Heart right ventricle (tissue), 16 donors: Measurements from ENCODE around the gene ZNF330. TPM values are rescaled to one million over a fixed set of nuclear protein-coding genes. Genes with fewer than 3 reads are reported as not detected.

Experiments
- ATAC-seq, 8 donors: fragments of 200-7000 bp; cut with Tn5 transposase; one replicate each; pipeline ENCODE4 v1.9.1; 2020; ENCODE audit warnings: mild to moderate bottlenecking in 8 of 8, moderate library complexity in 8 of 8, moderate number of reproducible peaks in 1 of 8
- DNase-seq, 2 donors: peaks; one replicate each; pipeline ENCODE4 v3.0.0-alpha.2; 2020
- H3K27ac ChIP-seq, 10 donors: fragments of 200-600 bp; sonication (generic) in 2 of 10; one replicate each; pipeline versions ENCODE4 v1.5.0 to v1.8.0; 2020 to 2022; ENCODE audit warnings: mild to moderate bottlenecking in 3 of 10
- H3K27me3 ChIP-seq, 7 donors: fragments of 200-600 bp; one replicate each; pipeline ENCODE4 v1.8.0; 2021 to 2022; ENCODE audit warnings: mild to moderate bottlenecking in 2 of 7
- H3K36me3 ChIP-seq, 9 donors: fragments of 200-600 bp; sonication (generic) in 1 of 9; one replicate each; pipeline versions ENCODE4 v1.5.0 to v1.8.0; 2020 to 2022; ENCODE audit warnings: mild to moderate bottlenecking in 2 of 9
- H3K4me1 ChIP-seq, 9 donors: fragments of 200-600 bp; sonication (generic) in 1 of 9; one replicate each; pipeline versions ENCODE4 v1.5.0 to v1.8.0; 2020 to 2022; ENCODE audit warnings: mild to moderate bottlenecking in 4 of 9
- H3K4me3 ChIP-seq, 10 donors: fragments of 200-600 bp; sonication (generic) in 2 of 10; one replicate each; pipeline versions ENCODE4 v1.5.0 to v1.8.0; 2020 to 2022; ENCODE audit warnings: mild to moderate bottlenecking in 7 of 10, moderate library complexity in 2 of 10
- H3K9me3 ChIP-seq, 11 donors: fragments of 200-600 bp in 10 of 11; sonication (generic) in 2 of 11; one replicate each; pipeline versions ENCODE4 v1.5.0 to v1.8.0; 2013 to 2022; ENCODE audit warnings: mild to moderate bottlenecking in 2 of 11, control low read depth in 1 of 11, moderate library complexity in 1 of 11
- CTCF ChIP-seq, 9 donors: fragments of 200-600 bp; sonication (generic) in 2 of 9; IDR thresholded peaks; one replicate each; pipeline versions ENCODE4 v1.5.0 to v1.8.0; 2021 to 2022; ENCODE audit warnings: antibody characterized with exemption in 9 of 9, mild to moderate bottlenecking in 5 of 9, moderate library complexity in 1 of 9
- WGBS, 2 donors: extraction: QIAGEN DNeasy Blood & Tissue Kit; methylation state at CpG; one replicate each; pipeline ENCODE4 v1.1.7; 2013; ENCODE audit warnings: inconsistent platforms in 1 of 2; 5-methylcytosine and 5-hydroxymethylcytosine counted together
- intact Hi-C, 10 donors: fragments of 100-400 bp; cut with DNase I; formaldehyde crosslinking; loops; one replicate each; pipeline versions ENCODE4 v1.11.1 to v1.14.2; 2022
- polyA plus RNA-seq, 2 donors: library from polyadenylated mRNA; stranded (reverse); fragments of 200-250 nt; gene quantifications; one replicate each; pipeline ENCODE4 v1.2.3, GENCODE V29; 2013
- total RNA-seq, 10 donors: library from RNA; stranded (reverse); fragmentation: NEBNext Ultra II Directional in 3 of 10; extraction: Animal tissue kit (Norgen Biotek cat#: 25700) in 3 of 10; gene quantifications; one replicate each; pipeline versions ENCODE4 v1.2.1 to v1.2.4, GENCODE V29; 2021 to 2023
- donor health status: Arrhythmogenic right ventricular cardiomyopathy.
- donor health status: ischemic (EF 13 %, LVEDD 7.1; RV severe dilation, severe dysfunction).
- donor health status: healthy with polysubstance abuse.
- donor health status: DM: no; HTN: yes; CAD: no.
- donor health status: DM: no; HTN: no; CAD: no.
- donor health status: ischemic (EF 25% LVEDD 6.9; RV normal size, moderate dysfunction).
- donor health status: ischemic (EF 25% LVEDD 5.7; RV mildly dilated, moderate dysfunction).
- donor health status: healthy.
- donor health status: DM: yes; HTN: yes; CAD: no.
- donor health status: Ischemic cardiomyopathy.
- donor health status: ischemic (EF 35%, LVEDD 5.7; RV mildly dilated, moderate dysfunction).
- donor health status: nonischemic (EF 11% LVEDD 7.7; RV severe dilation, severe dysfunction).
- donor health status: DM: yes; HTN: yes; CAD: no.
- donor health status: PGD.
- donor health status: ischemic (EF 29% LVEDD 5.4; RV normal size, mild dysfunction).
- donor health status: nonischemic (EF 23%, LVEDD 6.1; RV moderate dilation, normal function).

Gene ZNF330
- total and polyA plus RNA-seq, 12 donors, result 64.5 to 201 (median 134) TPM

GRCh38 chr4:141247430-141247780, 26.7 kb downstream of the ZNF330 start:
- no peak for ATAC-seq
- WGBS, 2 donors, result 72 to 79% methylated on average over 2 of the region's 2 CpGs
- no peak for TF ChIP-seq CTCF (IDR thresholded peaks at IDR 0.05)

GRCh38 chr4:141248029-141248428, 27.3 kb downstream of the ZNF330 start:
- H3K4me1 ChIP-seq, result peaks cover 0 to 21% (median 7%) of the 10 kb centered on the region in 9 donors
- 82 to 89% methylated on average over 4 of the region's 4 CpGs for WGBS, 2 donors
- no peak for TF ChIP-seq CTCF (IDR thresholded peaks at IDR 0.05)
- peaks cover 0 to 7% (median 0%) of the 10 kb centered on the region in 11 donors for H3K9me3 ChIP-seq
- no peak overlapping the region for H3K4me3 ChIP-seq
- ATAC-seq, result peak in 2 of 8 donors; percentile 47 to 53
- no peaks in the 10 kb centered on the region for H3K36me3 ChIP-seq
- DNase-seq, result no peak
- intact Hi-C loops, result no loop called here
- no peak overlapping the region for H3K27ac ChIP-seq
- no peaks in the 10 kb centered on the region for H3K27me3 ChIP-seq

More at GRCh38 chr4:141247430-141247780, 26.7 kb downstream of the ZNF330 start:
- Histone ChIP-seq H3K4me3 (no peak overlapping the region), H3K27ac (no peak overlapping the region), H3K4me1 (peaks cover 0 to 21% (median 7%) of the 10 kb centered on the region in 9 donors), H3K36me3 (no peaks in the 10 kb centered on the region), H3K9me3 (peaks cover 0 to 7% (median 0%) of the 10 kb centered on the region in 11 donors), H3K27me3 (no peaks in the 10 kb centered on the region)
- intact Hi-C loops, result no loop called here
- DNase-seq, result no peak

- ATAC-seq, result no peak
- Histone ChIP-seq H3K36me3 (no peaks in the 10 kb centered on the region), H3K4me3 (no peak overlapping the region), H3K27ac (no peak overlapping the region), H3K4me1 (peaks cover 0 to 21% (median 7%) of the 10 kb centered on the region in 9 donors), H3K9me3 (peaks cover 0 to 7% (median 0%) of the 10 kb centered on the region in 11 donors), H3K27me3 (no peaks in the 10 kb centered on the region)
- intact Hi-C loops, result no loop called here
- no peak for DNase-seq
- TF ChIP-seq CTCF (IDR thresholded peaks at IDR 0.05), result no peak
These were observed 27.8 kb downstream of the ZNF330 start for GRCh38 chr4:141248486-141248885.

- Histone ChIP-seq H3K4me3 (no peak overlapping the region), H3K4me1 (no peaks in the 10 kb centered on the region), H3K9me3 (peaks cover 0 to 7% (median 0%) of the 10 kb centered on the region in 11 donors), H3K36me3 (no peaks in the 10 kb centered on the region), H3K27me3 (no peaks in the 10 kb centered on the region), H3K27ac (no peak overlapping the region)
- DNase-seq (no peak), ATAC-seq (no peak)
- no peak for TF ChIP-seq CTCF (IDR thresholded peaks at IDR 0.05)
- intact Hi-C loops, result loop anchor here in 1 of 10 donors (1.0 kb wide), 1 partner anchor 8 kb away; no protein-coding TSS in a partner anchor
These were observed 33.6 kb downstream of the ZNF330 start for GRCh38 chr4:141254326-141254725.
